ENCODE results near the gene ARHGEF11.

ARHGEF11 gene

GRCh38 chr1:156947818-156948525 is 97.6 kb downstream of the ARHGEF11 start:
- DNase-seq (ENCODE audit: low spot score), result no peak
- no peak for TF ChIP-seq CTCF (IDR thresholded peaks at IDR 0.05; ENCODE audit: extremely low read depth, missing control alignments)

GRCh38 chr1:156947127-156947526 is 98.4 kb downstream of the ARHGEF11 start:
- no peak for TF ChIP-seq CTCF (IDR thresholded peaks at IDR 0.05; ENCODE audit: extremely low read depth, missing control alignments)
- no peak for DNase-seq (ENCODE audit: low spot score)

GRCh38 chr1:156945881-156946661 is 99.5 kb downstream of the ARHGEF11 start:
- DNase-seq (ENCODE audit: low spot score), result no peak
- no peak for TF ChIP-seq CTCF (IDR thresholded peaks at IDR 0.05; ENCODE audit: extremely low read depth, missing control alignments)

GRCh38 chr1:156944848-156945247 is 100.7 kb downstream of the ARHGEF11 start:
- no peak for TF ChIP-seq CTCF (IDR thresholded peaks at IDR 0.05; ENCODE audit: extremely low read depth, missing control alignments)
- no peak for DNase-seq (ENCODE audit: low spot score)

- no peak for DNase-seq (ENCODE audit: low spot score)
- TF ChIP-seq CTCF (IDR thresholded peaks at IDR 0.05; ENCODE audit: extremely low read depth, missing control alignments), result no peak
These were observed 101.3 kb downstream of the ARHGEF11 start for GRCh38 chr1:156944268-156944667.

GRCh38 chr1:156943756-156944155 is 101.8 kb downstream of the ARHGEF11 start:
- no peak for DNase-seq (ENCODE audit: low spot score)
- no peak for TF ChIP-seq CTCF (IDR thresholded peaks at IDR 0.05; ENCODE audit: extremely low read depth, missing control alignments)

GRCh38 chr1:156942576-156942975 is 103.0 kb downstream of the ARHGEF11 start:
- TF ChIP-seq CTCF (IDR thresholded peaks at IDR 0.05; ENCODE audit: extremely low read depth, missing control alignments), result no peak

More at GRCh38 chr1:156942576-156942975, 103.0 kb downstream of the ARHGEF11 start:
- DNase-seq (ENCODE audit: low spot score), result no peak
